ENCODE measurements around the gene UBE2R2.

DNA sequence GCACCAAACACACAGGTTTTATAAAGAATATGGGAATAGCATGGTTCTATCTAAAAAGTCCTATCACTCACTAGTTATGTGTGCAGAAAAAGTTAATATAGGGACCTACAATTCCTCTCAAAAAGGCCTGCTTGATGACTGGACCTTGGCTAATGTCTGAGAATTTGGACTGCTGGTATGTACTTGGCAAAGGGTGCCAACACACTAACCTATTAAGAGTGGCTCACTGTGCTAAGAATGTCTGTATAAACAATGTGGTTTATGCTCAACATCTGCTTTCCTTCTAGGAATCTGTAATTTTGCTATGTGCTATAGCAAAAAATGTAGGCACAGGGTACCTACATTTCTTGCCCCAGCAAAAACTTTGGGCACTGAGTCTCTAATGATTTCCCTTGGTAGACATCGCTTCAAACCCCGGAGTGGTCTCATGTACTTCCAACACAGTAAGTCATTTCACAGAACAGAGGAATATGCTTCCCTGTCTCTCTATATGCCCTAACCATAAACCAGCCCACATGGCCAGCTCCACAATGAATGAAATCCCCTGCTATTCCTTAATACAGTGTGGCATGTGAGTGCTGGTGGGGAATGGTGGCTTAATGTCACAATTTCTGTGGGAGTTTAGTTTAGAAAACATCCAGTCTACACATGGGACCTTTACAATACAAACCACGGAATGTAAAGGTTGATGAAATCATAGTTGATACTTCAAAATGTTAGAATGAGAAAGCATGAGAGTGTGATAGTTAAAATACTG lies 130.0 kb downstream of the UBE2R2 start:
- no peak for TF ChIP-seq EZH2 (IDR thresholded peaks at IDR 0.05; ENCODE audit: borderline replicate concordance, low read depth, low read length, severe bottlenecking)
- TF ChIP-seq, protein P1, sequence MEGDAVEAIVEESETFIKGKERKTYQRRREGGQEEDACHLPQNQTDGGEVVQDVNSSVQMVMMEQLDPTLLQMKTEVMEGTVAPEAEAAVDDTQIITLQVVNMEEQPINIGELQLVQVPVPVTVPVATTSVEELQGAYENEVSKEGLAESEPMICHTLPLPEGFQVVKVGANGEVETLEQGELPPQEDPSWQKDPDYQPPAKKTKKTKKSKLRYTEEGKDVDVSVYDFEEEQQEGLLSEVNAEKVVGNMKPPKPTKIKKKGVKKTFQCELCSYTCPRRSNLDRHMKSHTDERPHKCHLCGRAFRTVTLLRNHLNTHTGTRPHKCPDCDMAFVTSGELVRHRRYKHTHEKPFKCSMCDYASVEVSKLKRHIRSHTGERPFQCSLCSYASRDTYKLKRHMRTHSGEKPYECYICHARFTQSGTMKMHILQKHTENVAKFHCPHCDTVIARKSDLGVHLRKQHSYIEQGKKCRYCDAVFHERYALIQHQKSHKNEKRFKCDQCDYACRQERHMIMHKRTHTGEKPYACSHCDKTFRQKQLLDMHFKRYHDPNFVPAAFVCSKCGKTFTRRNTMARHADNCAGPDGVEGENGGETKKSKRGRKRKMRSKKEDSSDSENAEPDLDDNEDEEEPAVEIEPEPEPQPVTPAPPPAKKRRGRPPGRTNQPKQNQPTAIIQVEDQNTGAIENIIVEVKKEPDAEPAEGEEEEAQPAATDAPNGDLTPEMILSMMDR (IDR thresholded peaks at IDR 0.05; ENCODE audit: borderline replicate concordance, extremely low read depth, low read length, poor library complexity, severe bottlenecking), result no peak
